Stimulated activated CD4-positive, alpha-beta T cell treated with anti-CD3 and anti-CD28 coated beads, Interleukin-1b, Interleukin-23, amount 100 ng/mL, for 24 hours (primary cell): ENCODE measurements around the gene COL23A1.
"Not testable (repeated sequence)": the region's sequence is repeated elsewhere in the genome, so short reads cannot be mapped to it uniquely, and the experiment has no call there.

Source experiments
- DNase-seq, 4 experiments: peaks; one replicate each; pipeline ENCODE4 v3.0.0-alpha.2; 2020; ENCODE audit warnings: low read depth in 4 of 4, low spot score in 1 of 4

COL23A1 gene

DNA sequence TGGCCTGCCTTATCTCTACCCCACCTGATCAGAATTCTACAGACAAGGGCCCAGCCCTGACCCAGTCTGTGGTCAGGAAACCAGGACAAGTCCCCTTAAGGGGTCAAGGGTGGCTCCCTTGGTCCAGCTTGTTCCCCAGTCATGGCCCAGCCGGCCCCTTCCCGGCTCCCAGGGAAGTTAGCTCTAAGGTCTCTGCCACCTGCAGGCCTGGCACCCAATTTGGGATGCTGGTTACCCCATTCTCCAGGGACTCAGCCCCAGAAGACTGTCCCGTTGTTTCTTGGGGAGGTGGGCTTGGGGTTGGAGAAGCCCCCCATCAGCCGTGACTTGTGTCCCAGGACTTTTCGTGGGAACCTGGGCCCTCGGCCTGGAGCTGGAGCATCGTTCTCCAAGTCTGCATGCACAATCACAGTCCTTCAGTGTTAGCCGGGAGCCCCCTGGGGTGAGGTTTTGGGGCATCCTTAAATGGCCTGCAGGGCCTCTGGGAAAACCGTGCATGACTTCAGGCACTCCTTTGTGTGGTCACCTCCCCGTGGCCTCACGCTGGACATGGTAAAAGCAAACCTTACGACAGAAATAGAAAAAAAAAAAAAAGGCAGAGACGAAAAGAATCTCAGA, 206.8 kb downstream of the COL23A1 start:
- DNase-seq, result no peak

GRCh38 chr5:178382754-178383164, 207.4 kb downstream of the COL23A1 start:
- DNase-seq, result no peak

- DNase-seq, result no peak
Observed at GRCh38 chr5:178381921-178382695, 208.1 kb downstream of the COL23A1 start.

GRCh38 chr5:178381206-178381605, 209.0 kb downstream of the COL23A1 start:
- no peak for DNase-seq

GRCh38 chr5:178380541-178381074, 209.6 kb downstream of the COL23A1 start:
- no peak for DNase-seq

GRCh38 chr5:178380086-178380485, 210.1 kb downstream of the COL23A1 start:
- no peak for DNase-seq

GRCh38 chr5:178378527-178379484, 211.4 kb downstream of the COL23A1 start:
- no peak for DNase-seq

- DNase-seq, result no peak
Observed at GRCh38 chr5:178377583-178378270, 212.5 kb downstream of the COL23A1 start.

DNA sequence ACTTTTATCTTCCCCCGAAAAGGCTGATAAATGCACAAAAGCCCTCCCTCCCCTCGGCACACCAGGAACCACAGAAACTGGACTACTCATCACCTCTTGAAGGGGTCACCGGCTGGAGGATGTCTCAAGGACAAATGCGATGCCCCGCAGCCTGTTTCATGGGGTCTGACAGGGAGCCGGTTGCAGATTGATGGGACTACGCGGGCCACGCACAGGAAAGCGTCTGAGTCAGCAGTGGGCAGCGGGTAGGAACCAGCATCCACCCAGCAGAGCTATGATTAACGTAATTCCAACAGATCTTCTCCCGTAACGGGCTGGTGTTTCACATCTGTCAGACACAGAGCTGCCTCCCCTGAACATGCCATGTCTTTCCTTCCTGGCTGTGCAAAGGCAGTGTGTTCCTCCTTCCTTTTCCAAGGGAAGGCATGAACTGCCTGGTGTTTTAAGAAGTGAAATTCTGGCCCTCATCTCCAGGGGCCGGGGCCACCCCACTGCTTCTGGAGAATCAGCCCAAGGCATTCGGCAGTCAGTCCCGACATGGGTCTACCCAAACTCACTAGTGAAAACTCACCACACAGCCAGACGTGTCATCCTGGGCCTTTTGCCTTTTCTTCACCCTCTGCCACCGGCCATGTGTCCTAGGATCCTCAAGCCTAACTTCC, 213.1 kb downstream of the COL23A1 start:
- no peak for DNase-seq

- no peak for DNase-seq
Observed at GRCh38 chr5:178375348-178375747, 214.8 kb downstream of the COL23A1 start.

DNA sequence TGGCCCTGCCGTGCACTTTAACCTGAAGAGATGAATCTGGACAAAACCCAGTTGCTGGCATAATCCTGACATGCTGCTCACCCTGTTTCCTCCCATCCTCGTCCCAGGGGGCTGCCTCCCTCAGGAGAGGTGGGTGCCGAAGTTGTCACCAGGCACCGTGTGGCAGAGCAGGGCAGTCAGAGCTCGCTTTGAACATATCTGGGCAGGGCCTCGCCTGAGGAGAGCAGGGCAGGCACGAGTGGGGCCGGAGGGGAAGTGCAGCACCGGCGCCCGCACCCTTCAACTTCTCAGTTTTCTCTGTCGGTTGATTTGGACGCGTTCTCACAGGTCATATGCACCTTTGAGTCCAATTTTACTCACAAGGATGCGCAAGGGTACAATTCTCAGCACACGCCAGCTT, 216.5 kb downstream of the COL23A1 start:
- DNase-seq, result no peak

DNA sequence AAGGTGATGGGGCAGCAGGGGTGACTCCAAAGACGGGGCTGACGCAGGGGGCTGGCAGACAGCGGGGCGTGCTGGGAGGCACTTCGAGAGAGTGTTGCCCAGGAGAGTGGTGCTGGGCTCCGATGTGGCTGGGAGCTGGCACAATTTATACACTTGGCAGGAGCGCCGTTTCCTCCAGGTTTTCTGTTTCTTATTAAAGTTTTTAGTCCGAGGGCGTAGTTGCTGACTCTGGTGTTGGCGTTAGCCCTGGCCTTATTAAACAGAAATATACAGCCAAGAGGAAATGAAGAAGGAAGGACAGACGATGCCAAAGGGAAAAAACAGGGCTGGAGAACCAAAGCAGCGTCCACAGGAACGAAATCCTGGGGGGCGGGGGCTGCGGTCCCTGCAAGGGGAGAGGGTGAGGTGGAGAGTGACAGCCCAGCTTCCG, 218.0 kb downstream of the COL23A1 start:
- no peak for DNase-seq

DNA sequence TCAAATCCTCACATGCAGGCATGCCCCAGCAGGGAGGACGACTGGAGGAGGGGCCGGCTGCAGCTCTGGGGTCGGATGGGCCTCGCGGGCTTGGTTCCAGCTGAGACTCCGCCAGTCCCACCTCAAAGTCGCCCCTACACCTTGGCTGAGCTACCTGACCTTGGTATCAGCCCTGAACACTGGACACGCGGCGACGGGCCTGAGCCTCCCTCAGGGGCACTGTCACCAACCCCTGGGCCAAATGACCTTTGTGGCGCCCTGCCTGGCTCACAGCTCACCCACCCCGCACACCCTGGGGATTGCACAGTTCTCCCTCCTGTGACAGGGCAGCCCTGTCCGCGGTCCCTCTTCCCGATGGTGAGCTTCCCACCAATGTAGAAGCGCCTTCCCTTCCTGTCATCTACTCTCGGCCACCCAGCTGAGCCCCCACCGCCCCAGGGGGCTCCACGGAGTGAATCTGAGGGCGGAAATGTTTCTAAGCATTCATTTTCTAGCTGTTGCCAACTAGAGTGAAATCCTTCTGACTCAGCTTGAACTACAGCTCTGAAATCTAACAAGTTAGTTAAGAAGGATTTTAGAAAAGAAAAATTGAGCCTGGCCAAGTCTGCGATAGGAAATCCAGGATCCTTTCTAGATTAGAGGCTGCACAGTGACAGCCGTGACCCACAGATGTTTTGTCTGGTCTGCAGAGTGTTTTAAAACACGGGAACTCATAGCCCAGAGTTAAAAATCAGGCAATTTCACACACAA, 218.7 kb downstream of the COL23A1 start:
- DNase-seq, result no peak

DNA sequence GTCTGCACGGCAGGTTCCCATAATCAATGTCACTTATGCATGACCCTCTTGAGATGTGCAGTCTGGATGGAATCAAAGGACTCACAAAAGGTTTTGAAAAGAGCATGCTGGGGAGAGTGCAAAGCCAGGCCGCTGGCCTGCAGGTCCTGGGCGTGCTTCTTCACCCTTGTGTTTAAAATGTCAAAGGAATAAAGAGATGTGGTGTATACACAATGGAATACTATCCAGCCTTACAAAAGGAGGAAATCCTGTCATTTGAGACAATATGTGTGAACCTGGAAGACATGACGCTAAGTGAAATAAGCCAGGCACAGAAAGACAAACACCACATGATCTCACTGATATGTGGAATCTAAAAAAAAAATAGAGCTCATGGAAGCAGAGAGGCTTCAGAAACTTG, 220.1 kb downstream of the COL23A1 start:
- DNase-seq, result no peak

GRCh38 chr5:178369469-178369868, 220.7 kb downstream of the COL23A1 start:
- not testable (repeated sequence) for DNase-seq

DNA sequence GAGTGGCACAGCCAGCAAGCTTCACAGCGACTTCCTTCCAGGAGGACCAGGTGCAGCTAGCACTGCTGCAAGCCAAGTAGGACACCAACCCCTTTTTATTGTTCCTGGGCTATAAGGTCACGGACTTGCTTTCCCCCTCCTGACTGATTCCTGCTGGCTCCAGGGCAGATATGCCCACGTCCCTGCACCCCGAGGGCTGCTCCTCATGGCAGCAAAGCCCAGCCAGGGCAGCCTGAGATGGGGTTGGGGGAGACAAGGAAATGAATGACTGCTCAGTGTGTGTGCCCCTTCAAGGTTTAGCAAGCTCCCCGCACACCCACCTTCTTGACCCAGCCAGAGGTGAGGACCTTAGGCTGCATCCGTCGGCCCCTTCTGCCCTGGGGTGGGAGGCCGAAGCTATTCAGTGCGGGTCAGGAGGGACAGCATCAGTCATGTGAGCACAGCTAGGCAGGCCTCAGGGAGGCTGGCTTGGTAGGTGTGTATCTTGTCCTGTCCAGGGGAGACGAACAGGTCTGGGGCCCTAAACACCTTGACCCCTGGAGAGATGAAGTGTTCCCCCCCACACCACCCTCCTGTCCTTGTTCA, 221.4 kb downstream of the COL23A1 start:
- no peak for DNase-seq

DNA sequence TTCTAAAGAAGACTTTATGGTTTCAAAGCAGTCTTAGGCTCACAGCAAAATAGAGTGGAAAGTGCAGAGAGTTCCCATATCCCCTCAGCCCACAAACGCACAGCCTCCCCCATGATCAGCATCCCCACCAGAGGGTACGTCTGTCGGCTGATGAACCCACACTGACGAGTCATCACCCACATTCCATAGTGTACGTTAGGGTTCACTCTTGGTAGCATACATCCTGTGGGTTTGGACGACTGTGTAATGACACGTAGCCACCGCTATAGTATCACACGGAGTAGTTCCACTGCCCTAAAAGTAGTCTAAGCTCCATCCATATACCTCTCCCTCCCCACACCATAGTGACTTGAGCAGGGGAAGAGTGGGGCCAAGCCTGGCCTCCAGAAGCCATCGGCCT, 221.9 kb downstream of the COL23A1 start:
- no peak for DNase-seq

DNA sequence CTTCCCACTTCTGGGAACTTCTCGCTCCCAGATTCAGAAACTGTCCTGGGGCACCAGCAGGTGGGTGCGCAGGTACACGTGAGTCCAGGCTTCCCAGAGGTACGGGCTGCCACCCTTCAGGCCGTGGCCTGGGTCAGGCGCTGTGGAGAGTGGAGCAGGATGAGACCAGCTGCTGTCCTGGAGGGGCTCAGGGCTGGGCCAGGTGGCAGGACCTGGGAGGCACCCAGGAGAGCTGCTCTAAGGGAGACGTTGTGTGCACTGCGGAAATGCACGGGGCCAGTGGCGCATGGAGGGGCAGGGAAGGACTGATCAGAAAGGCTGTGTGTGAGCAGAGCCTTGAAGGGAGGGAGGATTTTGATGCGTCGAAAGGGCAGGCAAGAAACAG, 222.5 kb downstream of the COL23A1 start:
- DNase-seq, result no peak
